Measurements from ENCODE around the gene MUSK. TPM values are rescaled to one million over a fixed set of nuclear protein-coding genes. Genes with fewer than 3 reads are reported as not detected.

Gene MUSK
- total RNA-seq, 1 donor from 2014 or later, result under 0.01 TPM

- no peak for TF ChIP-seq CTCF (IDR thresholded peaks at IDR 0.05; ENCODE audit: insufficient read depth, low read length, severe bottlenecking)
- no peak for FAIRE-seq
- Histone ChIP-seq H3K36me3 (ENCODE audit: control insufficient read depth, insufficient read depth, low read length) (no peaks in the 10 kb centered on the region), H3K4me3 (ENCODE audit: low read depth, low read length) (no peak overlapping the region), H3K27me3 (ENCODE audit: control insufficient read depth, insufficient read depth, low read length) (no peaks in the 10 kb centered on the region)
- no peak for DNase-seq (ENCODE audit: low read depth)
Measured at GRCh38 chr9:110802416-110803035, 133.9 kb downstream of the MUSK start.

- Histone ChIP-seq H3K4me3 (ENCODE audit: low read depth, low read length) (no peak overlapping the region), H3K36me3 (ENCODE audit: control insufficient read depth, insufficient read depth, low read length) (no peaks in the 10 kb centered on the region), H3K27me3 (ENCODE audit: control insufficient read depth, insufficient read depth, low read length) (no peaks in the 10 kb centered on the region)
- DNase-seq (ENCODE audit: low read depth) (no peak), FAIRE-seq (no peak)
- no peak for TF ChIP-seq CTCF (IDR thresholded peaks at IDR 0.05; ENCODE audit: insufficient read depth, low read length, severe bottlenecking)
Measured at GRCh38 chr9:110807956-110808598, 139.5 kb downstream of the MUSK start.

GRCh38 chr9:110808599-110808980 lies 140.0 kb downstream of the MUSK start:
- Histone ChIP-seq H3K27me3 (ENCODE audit: control insufficient read depth, insufficient read depth, low read length) (no peaks in the 10 kb centered on the region), H3K4me3 (ENCODE audit: low read depth, low read length) (no peak overlapping the region), H3K36me3 (ENCODE audit: control insufficient read depth, insufficient read depth, low read length) (no peaks in the 10 kb centered on the region)
- FAIRE-seq (no peak), DNase-seq (ENCODE audit: low read depth) (no peak)
- TF ChIP-seq CTCF (IDR thresholded peaks at IDR 0.05; ENCODE audit: insufficient read depth, low read length, severe bottlenecking), result no peak

- FAIRE-seq, result no peak
- no peaks in the 10 kb centered on the region for H3K27me3 ChIP-seq (ENCODE audit: control insufficient read depth, insufficient read depth, low read length)
- H3K36me3 ChIP-seq (ENCODE audit: control insufficient read depth, insufficient read depth, low read length), result no peaks in the 10 kb centered on the region
- DNase-seq (ENCODE audit: low read depth), result no peak
- TF ChIP-seq CTCF (IDR thresholded peaks at IDR 0.05; ENCODE audit: insufficient read depth, low read length, severe bottlenecking), result no peak
- H3K4me3 ChIP-seq (ENCODE audit: low read depth, low read length), result no peak overlapping the region
Measured at GRCh38 chr9:110809038-110809595, 140.5 kb downstream of the MUSK start.

- no peak overlapping the region for H3K4me3 ChIP-seq (ENCODE audit: low read depth, low read length)
- FAIRE-seq (no peak), DNase-seq (ENCODE audit: low read depth) (peak; percentile 38)
- no peak for TF ChIP-seq CTCF (IDR thresholded peaks at IDR 0.05; ENCODE audit: insufficient read depth, low read length, severe bottlenecking)
- no peaks in the 10 kb centered on the region for H3K27me3 ChIP-seq (ENCODE audit: control insufficient read depth, insufficient read depth, low read length)
- H3K36me3 ChIP-seq (ENCODE audit: control insufficient read depth, insufficient read depth, low read length), result no peaks in the 10 kb centered on the region
Measured at GRCh38 chr9:110810262-110810976, 141.8 kb downstream of the MUSK start.
